T-helper 22 cell (primary cell): Measurements from ENCODE around the gene UBR3.
"Not testable (repeated sequence)": the region's sequence is repeated elsewhere in the genome, so short reads cannot be mapped to it uniquely, and the experiment has no call there.

ENCODE experiments used
- DNase-seq: peaks from one replicate; pipeline ENCODE4 v3.0.0-alpha.2; 2020; ENCODE audit warnings: low read depth

The UBR3 gene

DNA sequence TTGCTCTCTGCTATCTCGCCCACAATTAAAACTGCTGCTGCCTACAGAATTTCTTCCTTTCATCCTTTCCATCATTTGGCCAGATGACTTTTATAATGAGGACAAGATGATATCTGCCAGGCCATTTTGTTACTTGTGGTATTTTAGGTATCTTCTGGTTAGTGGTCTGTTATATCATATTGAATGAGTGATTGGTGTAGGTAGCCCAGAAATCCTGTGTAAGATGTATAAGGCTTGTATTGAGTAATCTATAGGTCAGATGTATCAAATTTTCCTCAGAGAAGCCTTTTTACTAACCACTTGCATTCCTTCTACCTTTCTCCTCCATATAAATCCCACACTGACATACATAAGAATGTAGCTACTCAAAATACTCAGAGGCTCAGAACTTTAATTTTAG, 118.3 kb downstream of the UBR3 start:
- no peak for DNase-seq

DNA sequence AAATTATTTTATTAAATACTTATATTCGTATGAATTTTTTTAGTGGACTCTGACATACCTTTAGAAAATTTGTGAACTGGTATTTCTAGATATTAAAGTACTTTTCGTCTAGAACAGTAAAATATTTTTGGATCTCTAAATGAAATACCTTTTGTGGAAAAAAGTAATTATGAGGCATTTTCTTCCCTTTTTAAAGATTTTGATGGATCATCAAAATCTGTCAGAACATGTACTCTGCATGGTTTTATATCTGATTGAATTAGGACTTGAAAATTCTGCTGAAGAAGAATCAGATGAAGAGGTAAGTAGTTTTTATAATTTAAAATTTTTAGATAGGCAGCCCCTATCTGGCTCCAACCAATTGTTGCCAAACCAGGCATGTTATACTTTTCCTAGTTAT, 118.8 kb downstream of the UBR3 start:
- DNase-seq = no peak

DNA sequence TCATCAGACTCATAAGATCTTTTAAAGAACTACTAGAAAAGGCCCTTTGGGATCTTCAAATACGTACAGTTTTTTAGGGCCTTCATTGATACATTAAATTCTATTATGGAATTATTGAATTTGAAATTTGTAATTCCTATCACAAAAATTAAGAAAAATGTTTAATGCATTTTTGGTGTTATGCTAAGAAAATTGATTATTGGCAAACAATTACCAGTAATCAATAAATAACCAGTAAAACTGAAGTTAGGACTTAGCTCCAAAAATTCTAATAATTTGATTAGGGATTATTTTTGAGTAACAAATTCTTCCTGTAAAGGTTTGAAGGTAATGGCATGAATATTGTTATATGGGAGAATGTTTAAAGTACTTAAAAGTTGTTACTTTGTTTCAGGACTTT, 119.3 kb downstream of the UBR3 start:
- no peak for DNase-seq

DNA sequence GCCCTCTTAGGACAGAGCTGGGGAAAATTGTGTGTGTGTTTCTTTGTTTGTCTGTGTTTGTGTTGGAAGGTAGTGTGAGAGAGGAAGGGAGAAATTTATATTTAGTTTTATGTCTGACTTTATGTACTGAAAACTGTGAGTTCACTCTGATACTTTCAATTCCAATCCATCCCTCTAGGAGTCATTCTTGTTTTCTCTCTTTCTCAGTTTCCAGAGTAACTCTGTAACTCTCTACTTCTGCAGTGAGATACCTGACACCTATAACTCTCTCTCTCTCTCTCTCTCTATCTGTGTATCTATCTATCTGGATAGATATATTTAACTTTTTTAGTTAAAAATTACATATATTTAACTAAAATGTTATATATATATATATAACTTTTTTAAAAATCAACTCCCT, 128.7 kb downstream of the UBR3 start:
- DNase-seq = no peak

DNA sequence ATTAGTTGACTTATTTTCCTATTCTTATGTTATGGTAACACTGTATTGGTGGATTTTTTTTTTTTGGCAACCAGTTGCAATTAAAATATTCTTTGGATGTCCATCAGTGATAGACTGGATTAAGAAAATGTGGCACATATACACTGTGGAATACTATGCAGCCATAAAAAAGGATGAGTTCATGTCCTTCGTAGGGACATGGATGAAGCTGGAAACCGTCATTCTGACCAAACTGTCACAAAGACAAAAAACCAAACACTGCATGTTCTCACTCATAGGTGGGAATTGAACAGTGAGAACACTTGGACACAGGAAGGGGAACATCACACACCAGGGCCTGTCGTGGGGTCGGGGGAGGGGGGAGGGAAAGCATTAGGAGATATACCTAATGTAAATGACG, 130.0 kb downstream of the UBR3 start:
- not testable (repeated sequence) for DNase-seq

DNA sequence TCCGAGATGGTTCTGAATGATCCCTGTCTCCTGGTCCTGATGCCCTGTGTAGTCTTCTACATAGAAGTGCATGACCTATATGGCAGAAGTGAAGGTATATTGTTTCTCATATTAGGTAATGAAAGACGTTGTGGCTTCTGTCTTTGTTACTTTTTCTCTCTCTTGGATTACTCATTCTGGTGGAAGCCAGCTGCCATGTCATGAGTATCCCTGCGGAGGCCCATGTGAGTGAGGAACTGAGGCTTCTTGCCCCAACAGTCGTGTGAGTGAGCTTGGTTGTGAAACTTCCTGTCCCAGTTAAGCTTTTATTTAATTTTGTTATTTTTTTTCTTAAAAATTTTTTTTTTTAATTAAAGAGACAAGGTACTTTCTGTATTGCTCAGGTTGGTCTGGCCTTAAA, 134.7 kb downstream of the UBR3 start:
- no peak for DNase-seq

DNA sequence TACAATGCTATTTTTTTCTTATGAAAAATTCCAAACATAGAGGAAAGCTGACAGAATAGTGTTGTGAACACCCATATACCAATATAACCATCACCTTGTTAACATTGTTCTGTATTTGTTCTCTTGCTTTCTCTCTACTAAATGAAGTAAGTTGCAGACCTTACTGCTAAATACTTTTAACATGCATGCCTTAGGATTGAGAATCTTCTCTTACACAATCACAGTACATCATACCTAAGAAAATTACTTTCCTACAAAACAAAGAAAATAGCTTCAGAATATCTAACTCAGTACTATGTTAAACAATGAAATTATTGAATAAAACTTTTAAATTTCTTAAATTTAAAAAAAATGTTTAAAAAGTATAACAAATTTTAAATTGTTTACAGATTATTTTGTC, 136.5 kb downstream of the UBR3 start:
- DNase-seq = no peak

DNA sequence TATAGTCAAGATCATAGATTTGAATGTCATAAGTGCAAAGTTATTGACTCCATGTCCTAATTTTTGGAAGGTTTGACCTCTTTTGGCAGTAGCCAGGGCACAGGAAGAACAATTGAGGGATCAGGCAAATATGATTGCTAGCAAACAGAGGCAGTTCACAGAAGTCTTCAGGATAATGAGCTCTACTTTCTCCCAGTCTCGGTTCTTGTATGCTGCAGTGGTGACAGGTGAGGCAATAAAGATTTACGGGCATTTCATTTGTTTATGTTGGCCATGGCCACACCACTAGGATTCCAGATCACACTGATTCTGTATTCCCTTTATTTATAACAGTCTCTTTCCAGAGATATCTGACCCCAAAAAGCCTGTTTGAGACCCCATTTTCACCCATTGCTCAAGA, 137.5 kb downstream of the UBR3 start:
- DNase-seq = no peak

DNA sequence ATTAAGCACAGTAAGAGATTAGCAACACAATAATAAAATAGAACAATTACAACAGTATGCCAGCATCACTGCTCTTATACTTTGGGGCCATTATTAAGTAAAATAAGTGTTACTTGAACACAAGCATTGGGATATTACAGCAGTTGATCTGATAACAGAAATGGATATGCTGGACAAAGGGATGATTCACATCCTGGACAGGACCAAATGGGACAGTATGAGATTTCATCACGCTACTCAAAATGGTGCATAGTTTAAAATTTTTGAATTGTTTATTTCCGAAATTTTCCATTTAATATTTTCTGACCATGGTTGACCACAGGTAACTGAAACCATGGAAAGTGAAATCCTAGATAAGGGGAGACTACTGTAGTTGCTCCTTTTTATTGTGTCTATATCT, 138.2 kb downstream of the UBR3 start:
- DNase-seq = no peak

DNA sequence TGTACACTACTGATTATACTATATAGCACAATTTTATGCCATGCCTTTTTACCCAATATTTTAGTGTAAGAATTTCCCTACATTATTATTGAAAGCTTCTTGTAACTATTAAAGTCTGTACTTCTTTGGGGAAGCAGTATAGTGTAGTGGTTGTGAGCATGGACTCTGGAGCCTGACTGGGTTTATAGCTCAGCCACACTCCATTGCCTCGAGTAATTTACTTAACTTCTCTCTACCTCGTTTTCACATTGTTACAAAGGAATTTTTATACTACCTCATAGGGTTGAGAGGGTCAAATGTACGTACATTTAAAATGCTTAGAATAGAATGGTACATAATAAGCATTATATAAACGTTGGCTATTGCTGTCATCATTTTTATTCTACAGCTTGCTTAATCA, 139.2 kb downstream of the UBR3 start:
- no peak for DNase-seq

DNA sequence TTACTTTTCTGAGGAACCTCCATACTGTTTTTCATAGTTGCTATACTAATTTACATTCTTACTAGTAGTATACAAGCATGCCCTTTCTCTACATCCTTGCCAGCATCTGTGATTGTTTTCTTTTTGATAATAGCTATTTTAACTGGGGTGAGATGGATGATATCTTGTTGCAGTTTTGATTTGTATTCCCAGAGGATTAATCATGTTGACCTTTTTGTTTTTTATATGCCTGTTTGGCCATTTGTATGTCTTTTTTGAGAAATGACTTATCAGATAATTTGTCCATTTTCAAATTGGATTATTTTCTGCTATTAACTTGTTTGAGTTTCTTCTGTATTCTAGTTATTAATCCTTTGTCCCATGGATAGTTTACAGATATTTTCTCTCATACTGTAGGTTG, 141.5 kb downstream of the UBR3 start:
- no peak for DNase-seq

DNA sequence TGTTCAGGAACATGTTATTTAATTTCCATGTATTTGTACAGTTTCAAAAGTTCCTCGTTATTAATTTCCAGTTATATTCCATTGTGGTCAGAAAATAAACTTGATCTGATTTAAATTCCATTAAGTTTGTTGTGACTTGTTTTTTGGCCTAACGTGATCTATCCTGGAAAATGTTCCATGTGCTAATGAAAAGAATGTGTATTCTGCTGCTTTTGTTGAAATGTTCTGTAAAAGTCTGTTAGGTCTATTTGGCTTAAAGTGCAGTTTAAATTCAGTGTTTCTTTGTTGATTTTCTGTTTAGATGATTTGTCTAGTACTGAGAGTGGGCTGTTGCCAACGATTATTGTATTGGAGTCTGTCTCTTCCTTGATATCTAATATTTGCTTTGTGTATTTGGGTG, 148.0 kb downstream of the UBR3 start:
- DNase-seq = no peak

DNA sequence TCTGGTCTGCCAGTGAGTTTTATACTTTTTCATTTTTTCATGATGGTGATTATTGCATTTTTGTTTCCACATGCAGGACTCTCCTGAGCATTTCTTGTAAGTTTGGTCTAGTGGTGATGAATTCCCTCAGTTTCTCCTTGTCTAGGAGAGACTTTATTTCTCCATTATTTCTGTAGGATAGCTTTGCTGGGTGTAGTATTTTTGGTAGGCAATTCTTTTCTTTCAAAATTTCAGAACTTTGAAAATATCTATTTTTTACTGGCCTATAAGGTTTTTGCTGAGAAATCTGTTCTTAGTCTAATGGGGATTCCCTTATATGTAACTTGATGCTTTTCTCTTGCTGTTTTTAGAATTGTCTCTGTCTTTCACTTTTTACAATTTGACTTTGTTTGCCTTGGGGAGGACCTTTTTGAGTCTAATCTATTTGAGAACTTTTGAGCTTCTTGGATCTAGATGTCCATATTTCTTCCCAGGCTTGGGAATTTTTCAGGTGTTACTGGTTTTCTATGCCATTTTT, 149.1 kb downstream of the UBR3 start:
- no peak for DNase-seq

DNA sequence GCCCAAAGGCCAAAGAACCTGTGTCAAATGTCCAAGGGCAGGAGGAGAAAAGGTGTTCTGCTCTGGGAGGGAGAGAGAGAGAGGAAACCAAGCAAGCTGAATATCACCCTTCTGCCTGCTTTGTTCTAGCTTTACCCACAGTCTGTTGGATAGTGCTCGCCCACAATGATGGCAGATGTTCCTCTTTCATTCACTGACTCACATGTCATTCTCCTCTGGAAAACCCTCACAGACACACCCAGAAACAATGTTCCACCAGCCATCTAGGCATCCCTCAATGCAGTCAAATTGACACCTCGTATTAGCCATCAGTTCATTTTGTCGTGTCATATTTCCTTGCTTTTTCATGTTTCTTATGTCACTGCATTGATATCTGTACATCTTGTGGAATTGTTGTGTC, 150.3 kb downstream of the UBR3 start:
- DNase-seq = no peak

DNA sequence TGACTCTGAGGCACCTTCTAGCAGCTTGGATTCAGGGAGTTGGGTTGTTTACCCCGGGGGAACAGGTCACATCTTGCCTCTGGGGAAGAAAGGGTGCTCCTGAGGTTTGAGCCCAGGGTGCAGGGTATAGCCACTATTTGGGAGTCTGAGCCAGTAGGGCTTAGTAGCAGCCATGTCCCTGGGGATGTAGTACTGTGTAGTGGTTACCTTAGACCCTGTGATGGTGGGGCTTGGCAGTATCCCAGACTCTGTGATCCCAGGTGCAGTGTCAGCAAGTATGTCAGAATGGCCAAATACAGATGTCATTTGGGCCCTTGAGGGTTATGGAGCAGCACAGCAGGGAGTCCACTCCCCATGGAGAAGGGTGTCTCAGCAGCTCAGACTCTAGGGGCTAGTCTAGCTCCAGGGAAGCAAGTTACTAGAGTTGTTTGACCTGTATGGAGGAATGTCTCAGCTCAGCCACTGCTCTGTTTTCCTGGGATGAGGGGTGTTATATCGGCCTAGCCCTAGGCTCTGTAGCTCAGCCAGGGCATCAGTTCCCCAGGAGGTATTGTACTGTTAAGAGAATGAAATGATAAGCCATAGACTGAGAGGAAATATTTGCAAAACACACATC, 151.3 kb downstream of the UBR3 start:
- no peak for DNase-seq

DNA sequence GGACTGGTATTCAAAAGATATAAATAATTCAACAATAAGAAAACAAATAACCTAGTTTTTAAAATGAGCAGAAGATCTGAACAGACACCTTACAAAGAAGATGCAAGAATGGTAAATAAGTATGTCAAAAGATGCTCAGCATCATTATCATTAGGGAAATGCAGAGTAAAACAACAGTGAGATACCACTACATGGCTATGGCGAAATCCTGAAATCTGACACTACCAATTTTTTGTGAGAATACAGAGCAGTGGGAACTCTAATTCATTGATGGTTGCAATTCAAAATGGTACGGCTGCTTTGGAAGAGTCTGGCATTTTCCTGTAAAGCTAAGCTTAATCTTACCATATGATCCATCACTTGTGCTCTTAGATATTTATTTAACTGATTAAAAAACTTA, 151.8 kb downstream of the UBR3 start:
- DNase-seq = no peak

DNA sequence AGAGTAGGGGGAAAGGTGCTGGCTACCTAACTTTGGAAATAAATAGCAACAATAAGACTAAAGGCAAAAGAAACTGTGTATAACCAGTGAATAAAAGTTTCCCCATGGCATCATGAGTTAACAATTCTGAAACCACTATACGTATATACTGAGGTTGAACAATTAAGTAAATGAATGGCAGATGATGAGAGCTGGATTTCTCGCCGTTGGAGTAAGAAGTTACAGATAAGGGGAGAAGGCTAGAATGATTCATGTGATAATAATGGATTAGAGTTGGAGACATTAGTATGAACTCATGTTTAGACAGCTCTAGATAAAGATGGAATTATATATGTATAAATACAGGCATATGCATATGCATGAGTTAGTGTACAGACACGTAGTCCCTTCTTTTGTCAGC, 152.7 kb downstream of the UBR3 start:
- DNase-seq = no peak

DNA sequence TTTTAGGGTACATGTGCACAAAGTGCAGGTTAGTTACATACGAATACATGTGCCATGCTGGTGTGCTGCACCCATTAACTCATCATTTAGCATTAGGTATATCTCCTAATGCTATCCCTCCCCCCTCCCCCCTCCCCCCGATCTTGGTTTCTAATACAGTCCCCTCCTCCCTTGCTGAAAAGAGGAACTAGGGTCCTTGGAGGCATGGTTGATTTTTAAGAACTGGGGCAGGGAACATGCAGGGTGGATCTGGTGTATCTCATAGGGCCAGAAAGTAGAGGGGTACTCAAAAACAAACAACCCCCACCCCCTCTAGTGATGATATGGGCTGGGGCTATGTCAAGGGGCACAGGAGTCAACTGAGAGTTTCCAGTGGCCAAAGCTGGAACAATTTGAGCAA, 153.4 kb downstream of the UBR3 start:
- no peak for DNase-seq

DNA sequence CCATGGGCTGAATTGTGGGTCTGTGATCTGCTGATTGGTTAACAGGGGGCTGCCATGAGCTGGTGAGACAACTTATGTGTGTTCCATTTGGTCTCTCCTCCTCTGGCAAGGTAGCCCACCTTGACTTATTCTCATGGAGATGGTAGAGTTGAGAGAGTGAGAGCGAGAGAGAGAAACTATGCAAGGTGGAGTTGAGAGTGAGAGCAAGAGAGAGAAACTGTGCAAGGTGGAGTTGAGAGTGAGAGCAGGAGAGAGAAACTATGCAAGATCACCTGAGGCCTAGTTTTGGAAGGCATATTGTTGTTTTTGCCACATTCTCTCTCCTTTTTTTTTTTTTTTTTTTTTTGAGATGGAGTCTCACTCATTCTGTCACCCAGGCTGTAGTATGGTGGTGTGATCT, 155.7 kb downstream of the UBR3 start:
- DNase-seq = no peak

DNA sequence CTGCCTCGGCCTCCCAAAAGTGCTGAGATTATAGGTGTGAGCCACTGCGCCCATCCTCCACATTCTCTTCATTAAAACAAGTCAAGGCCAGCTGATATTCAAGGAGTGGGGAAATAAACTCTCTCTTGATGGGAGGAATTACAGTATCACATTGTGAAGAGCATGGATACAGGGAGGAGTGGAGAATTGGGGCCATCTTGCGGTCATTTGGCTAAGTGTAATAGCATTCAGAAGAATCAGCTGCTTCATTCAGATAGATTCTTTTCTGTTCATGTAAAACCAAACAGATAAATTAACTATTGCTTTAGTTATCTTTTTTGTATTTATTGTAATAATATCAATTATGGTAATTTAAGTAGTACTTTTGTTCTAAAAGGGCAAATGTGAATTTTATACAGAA, 156.3 kb downstream of the UBR3 start:
- DNase-seq = no peak

DNA sequence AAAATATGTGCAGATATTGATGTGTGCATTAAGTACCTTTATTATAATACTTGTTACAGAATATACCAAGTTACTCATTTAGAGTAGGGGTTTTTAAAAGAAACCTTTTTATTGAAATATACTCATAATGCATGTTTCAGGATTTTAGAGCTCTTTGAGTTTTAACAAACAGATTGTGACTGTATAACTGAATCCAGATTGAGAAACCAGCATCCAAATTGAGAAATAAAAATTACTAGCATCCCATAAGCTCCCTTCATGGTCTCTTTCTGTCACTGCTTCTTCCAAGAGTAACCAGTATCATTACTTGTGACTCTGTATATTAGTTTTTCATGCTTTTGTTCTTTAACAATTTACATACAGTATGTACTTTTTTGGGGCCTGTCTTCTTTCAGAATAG, 156.9 kb downstream of the UBR3 start:
- DNase-seq = no peak

DNA sequence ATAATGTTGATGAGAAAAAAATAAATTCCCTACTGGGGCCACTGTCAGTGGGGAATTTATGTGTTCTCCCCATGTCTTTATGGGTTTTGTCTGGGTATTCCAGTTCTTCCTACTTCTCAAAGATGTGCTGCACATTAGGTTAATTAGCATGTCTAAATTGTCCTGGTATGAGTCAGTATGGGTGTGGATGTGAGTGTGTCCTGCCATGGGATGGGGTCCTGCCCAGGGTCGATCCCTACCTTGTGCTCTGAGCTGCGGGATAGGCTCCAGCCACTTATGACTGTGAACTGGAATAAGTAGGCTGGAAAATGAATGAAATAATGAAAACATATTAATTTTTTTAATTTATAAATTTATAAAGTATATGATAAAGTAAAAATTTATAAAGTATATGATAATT, 167.5 kb downstream of the UBR3 start:
- no peak for DNase-seq

DNA sequence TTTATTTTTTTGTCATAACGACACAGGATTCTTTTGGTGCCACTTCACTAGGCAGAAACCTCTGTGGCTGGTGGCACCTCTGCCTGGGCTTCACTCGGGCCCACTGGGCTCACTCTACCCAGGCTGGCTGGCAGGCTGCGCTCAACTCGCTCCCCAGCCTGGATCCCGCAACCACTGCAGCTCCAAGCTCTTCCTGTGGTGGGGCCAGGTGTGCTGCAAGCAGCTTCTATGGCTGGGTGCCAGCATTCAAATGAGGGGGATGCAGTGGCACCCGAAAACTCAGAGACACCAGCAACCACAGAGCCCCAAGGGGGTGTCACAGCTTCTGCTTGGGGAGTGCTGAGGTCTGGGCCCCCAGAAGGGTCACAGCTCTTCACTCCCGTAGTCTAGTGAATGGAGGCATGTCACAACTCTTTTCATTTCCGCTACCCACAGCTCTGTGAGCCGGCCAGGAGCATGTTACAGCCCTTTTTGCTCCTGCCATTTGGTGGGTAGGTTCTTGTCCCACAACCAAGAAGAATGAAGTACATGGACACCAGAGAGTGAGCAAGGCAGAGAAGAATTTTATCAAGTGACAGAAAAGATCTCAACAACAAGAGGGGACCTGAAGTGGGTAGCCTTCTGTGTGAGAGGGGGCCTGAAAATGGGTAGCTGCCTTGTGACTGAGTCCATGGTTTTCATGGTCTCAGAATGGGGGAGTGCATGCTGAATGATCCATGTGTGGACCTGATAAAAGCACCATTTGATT, 170.1 kb downstream of the UBR3 start:
- DNase-seq = no peak

DNA sequence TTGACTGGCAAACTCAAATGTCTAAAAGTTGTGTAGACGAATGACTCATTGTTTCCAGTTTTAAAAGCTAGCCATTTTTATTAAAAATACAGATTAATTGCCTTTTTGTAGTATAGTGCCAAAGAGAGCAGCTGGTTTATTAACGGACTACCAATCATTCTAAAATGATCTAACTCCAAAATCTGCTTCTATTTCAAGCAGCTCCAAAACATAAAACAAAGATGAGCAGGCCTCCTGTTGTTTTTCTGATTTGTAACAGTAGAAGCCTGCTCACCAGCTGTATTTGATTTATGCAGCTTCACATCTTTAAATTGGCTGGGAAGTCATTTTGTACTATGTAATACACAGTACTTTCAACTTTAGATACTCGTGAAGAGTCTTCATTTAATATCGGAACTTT, 171.8 kb downstream of the UBR3 start:
- no peak for DNase-seq
